Body of pancreas (tissue), 4 donors: ENCODE data around the gene QRICH1.

Experiments used
- POLR2A ChIP-seq, 3 donors: fragments of 450-650 bp; IDR thresholded peaks; one replicate each; pipeline ENCODE4 v1.6.1; 2016; ENCODE audit warnings: antibody characterized with exemption in 3 of 3, mild to moderate bottlenecking in 2 of 3
- TF ChIP-seq, protein P1 (sequence below), 7 experiments: fragments of 450-650 bp in 4 of 7; fragments of 200-600 bp in 3 of 7; sonication (generic) in 3 of 7; IDR thresholded peaks; one replicate each; pipeline ENCODE4 v1.5.1; 2016 to 2019; ENCODE audit warnings: antibody characterized with exemption in 7 of 7

DNA sequence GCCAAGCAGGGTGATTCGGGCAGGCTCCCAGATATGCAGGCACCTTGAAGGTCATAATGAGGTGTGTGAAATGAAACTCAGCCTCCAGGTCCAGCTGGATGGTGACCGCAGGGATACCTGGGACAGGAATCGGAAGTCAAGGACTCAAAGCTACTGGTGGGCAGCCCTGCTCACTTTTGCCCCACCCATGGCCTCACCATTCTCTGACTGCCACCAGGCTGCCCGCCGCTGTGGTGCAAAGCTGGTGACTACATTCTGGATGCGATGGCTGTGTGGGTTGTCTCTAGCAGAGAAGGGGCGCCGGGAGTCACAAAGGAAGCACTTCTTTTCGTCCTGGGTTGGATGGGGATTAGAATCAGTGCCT, 38.2 kb upstream of the QRICH1 start:
- TF ChIP-seq, protein P1, sequence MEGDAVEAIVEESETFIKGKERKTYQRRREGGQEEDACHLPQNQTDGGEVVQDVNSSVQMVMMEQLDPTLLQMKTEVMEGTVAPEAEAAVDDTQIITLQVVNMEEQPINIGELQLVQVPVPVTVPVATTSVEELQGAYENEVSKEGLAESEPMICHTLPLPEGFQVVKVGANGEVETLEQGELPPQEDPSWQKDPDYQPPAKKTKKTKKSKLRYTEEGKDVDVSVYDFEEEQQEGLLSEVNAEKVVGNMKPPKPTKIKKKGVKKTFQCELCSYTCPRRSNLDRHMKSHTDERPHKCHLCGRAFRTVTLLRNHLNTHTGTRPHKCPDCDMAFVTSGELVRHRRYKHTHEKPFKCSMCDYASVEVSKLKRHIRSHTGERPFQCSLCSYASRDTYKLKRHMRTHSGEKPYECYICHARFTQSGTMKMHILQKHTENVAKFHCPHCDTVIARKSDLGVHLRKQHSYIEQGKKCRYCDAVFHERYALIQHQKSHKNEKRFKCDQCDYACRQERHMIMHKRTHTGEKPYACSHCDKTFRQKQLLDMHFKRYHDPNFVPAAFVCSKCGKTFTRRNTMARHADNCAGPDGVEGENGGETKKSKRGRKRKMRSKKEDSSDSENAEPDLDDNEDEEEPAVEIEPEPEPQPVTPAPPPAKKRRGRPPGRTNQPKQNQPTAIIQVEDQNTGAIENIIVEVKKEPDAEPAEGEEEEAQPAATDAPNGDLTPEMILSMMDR (IDR thresholded peaks at IDR 0.05) = no peak
- TF ChIP-seq POLR2A (IDR thresholded peaks at IDR 0.05) = no peak
